GM12874 (cell line): ENCODE measurements around the gene CDON.

Experiments
- TF ChIP-seq, protein P1 (sequence below): IDR thresholded peaks from 2 replicates; pipeline ENCODE4 v1.5.1; 2011; ENCODE audit warnings: low read depth, mild to moderate bottlenecking, control low read depth, low read length, moderate library complexity; ENCODE audit not compliant: insufficient read depth

CDON gene

DNA sequence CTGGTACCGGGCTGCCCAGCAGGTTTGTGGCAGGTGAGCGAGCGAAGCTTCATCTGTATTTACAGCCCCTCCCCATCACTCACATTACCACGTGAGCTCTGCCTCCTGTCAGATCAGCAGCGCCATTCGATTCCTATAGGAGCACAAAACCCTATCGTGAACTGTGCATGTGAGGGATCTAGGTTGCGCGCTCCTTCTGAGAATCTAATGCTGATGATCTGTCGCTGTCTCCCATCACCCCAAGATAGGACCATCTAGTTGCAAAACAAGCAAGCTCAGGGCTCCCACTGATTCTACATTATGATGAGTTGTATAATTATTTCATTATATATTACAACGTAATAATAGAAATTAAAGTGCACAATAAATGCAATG, 132.6 kb downstream of the CDON start:
- TF ChIP-seq, protein P1, sequence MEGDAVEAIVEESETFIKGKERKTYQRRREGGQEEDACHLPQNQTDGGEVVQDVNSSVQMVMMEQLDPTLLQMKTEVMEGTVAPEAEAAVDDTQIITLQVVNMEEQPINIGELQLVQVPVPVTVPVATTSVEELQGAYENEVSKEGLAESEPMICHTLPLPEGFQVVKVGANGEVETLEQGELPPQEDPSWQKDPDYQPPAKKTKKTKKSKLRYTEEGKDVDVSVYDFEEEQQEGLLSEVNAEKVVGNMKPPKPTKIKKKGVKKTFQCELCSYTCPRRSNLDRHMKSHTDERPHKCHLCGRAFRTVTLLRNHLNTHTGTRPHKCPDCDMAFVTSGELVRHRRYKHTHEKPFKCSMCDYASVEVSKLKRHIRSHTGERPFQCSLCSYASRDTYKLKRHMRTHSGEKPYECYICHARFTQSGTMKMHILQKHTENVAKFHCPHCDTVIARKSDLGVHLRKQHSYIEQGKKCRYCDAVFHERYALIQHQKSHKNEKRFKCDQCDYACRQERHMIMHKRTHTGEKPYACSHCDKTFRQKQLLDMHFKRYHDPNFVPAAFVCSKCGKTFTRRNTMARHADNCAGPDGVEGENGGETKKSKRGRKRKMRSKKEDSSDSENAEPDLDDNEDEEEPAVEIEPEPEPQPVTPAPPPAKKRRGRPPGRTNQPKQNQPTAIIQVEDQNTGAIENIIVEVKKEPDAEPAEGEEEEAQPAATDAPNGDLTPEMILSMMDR = no peak

DNA sequence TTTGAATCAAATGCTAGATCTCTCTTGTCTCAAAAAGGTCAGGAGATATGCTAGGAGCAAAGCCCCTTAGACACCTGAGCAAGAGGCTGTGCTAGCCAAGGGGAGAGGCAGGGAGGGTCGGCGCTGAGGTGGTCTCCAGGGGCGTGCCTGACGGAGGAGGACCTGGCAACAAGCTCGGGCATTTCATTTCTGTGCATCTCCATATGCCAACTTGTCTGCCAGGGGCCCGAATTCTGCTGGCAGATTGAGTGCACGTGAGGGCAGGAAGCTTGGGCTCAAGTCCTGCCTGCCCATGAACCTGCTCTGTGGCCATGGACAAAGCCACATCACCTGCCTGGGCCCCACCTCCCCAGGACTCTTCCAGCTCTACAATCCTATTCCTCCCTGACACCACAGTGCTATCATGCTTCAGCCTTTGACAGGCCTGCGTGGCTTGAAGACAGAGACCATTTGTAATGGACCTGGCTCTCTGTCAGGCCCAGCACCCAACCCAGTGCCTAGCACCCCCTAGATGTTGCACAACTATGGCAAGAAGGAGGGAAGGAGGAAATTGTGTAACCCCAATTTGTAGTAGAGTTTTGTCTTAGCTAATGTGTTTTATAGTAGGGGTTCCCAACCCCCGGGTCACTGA, 133.1 kb downstream of the CDON start:
- TF ChIP-seq, protein P1 = no peak

DNA sequence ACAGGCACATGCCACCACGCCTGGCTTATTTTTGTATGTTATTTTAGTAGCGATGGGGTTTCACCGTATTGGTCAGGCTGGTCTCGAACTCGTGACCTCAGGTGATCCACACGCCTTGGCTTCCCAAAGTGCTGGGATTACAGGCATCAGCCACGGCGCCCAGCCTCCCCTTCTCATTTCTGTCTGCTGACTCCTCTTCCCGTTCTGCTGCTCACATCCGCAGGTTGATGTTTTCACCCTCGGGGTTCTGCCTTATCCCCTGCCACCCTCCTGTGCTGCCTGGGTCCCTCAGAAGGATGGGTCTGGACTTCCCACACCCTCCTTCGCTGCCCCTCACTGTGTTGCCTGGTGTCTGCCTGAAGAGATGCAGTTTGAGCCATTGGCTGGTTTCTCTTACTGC, 136.0 kb downstream of the CDON start:
- TF ChIP-seq, protein P1 = no peak

DNA sequence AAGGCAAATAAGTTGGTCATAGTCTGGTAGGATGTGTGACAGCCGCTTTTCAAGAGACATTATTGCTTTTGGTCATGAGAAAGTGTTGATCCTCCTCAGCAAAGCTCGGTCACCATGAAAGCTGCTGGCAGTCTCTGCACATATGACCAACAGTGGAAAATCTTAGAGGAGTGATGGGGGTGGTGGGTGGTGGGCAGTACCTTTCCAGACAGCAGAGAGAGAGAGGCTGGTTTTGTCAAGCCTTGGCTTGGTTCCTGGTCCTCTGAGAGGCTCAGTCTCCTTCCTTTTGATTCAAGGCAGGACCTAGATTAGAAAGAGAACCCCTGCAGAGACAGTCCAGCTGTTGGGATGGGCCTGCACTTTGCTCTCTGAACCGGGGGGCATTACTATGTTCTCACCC, 136.9 kb downstream of the CDON start:
- TF ChIP-seq, protein P1 = no peak

DNA sequence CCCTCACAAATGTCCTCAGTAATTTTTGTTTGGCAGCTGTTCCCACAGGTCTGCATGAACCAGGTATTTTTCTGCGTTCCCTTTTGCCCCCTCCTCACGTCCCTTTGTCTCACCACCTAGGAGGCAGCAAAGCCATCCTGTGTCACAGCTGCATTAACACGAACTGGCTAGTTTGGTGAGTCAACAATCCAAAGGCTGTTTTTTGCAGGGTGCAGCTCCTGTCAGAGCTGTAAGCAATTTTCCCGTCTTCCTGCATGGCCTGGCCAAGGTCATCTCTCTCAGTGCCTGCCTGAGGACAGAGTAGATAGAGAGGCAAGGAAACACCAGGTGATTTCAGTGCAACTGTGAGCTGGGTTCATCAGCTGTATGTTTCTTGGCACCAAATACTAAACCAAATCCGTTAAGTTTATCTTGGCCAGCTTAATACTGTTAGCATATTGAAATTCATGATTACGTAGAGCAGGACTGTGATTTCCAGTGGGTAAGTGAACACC, 137.4 kb downstream of the CDON start:
- TF ChIP-seq, protein P1 = no peak

DNA sequence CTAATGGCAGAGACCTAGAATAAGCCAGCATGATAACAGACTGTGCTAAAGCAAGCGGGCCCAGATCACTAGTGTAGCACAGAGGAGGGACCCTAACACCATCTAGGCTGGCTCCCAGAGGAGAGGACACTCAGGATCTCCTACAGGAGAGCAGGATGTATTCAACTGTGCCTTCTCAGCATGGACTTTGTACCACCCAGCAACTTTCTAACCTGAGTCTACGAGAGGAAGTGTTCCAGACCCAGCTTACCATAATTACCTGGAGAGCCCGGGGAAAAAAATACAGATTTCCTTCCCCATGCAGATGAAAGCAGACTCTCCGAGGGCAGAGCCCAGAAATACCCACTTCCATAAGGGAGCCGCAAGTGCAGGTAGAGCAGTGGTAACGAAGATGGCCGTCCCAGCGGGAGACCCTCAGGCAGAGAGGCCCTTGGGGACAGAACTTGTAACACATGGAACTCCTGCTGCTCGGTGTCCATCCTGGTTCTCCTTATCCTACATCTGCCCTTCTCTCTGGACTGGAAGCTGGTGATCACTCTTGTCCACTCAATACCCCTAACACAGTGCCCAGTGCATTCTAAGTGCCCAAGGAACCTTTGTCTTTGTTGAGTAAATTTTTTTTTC, 138.2 kb downstream of the CDON start:
- TF ChIP-seq, protein P1 = no peak

DNA sequence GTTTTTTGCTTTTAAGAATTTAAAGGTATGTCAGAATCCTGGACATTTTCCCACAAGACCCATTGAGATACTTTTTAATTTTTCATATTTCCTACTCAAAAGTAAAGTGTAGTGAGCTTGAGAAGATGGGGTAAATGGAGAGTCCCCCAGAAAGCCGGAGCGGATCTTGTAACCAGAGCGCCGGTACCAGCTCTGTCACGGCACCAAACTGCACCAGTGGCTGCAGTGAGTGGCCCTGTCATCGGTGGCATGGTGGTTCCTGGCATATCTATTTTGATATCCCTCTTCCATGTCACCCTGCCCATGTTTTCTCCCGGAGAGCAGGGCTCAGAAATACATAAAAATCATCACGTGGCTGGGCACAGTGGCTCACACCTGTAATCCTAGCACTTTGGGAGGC, 139.0 kb downstream of the CDON start:
- TF ChIP-seq, protein P1 = no peak
